ENCODE measurements around the gene DLX3.
"Not testable (repeated sequence)": the region's sequence is repeated elsewhere in the genome, so short reads cannot be mapped to it uniquely, and the experiment has no call there.

DLX3 gene

DNA sequence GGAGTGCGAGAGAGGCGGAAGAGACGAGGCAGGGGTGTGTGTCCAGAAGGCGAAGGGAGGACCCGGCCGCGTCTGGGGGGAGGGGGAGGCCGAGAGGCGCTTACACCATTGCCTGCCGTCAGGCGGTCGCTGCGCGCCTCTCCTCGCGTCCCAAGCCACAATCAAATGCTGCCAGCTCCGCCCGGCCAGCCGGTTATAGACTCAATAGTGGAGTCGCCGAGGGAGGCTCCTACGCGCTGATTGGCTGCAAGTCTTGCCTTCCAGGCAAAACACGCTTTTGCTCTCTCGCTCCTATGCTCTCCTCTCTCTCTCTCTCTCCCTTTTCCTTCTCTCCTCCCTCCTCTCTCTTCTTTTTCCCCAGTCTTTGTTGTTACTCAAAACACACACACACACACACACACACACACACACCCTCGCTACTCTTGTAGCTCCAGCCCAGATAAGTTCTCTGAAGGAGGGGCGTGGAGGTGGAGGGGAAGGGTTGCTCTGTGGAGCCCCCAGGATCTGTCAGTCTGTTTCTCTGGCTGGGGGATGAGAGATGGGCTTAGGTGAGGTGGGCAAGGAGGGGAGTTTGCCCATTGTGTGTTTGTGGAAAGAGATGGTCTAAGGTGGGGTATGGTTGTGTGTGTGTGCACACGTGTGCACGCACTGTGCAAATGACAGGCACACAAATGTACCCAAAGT, at the start of gene DLX3:
Gene DLX3 (minus strand): TSS at position 170 of the 684 bp plus-strand sequence. CDS start 226 bp downstream, outside the sequence.
- Mint-ChIP-seq H3K9me3 (no peaks in the 10 kb centered on the region), H3K4me1 (peaks cover 24% of the 10 kb centered on the region), H3K36me3 (ENCODE audit: insufficient read depth) (peaks cover 6% of the 10 kb centered on the region), H3K4me3 (peak within 1 kb of the TSS; percentile 76), H3K27ac (ENCODE audit: low read depth) (peak within 1 kb of the TSS; percentile 42), H3K27me3 (peaks cover 91% of the 10 kb centered on the region)
- no peak for ATAC-seq (replicated peaks; ENCODE audit: extremely low read depth, poor library complexity, severe bottlenecking)
- DNase-seq (ENCODE audit: low spot score in 2 of 2): no peak

DNA sequence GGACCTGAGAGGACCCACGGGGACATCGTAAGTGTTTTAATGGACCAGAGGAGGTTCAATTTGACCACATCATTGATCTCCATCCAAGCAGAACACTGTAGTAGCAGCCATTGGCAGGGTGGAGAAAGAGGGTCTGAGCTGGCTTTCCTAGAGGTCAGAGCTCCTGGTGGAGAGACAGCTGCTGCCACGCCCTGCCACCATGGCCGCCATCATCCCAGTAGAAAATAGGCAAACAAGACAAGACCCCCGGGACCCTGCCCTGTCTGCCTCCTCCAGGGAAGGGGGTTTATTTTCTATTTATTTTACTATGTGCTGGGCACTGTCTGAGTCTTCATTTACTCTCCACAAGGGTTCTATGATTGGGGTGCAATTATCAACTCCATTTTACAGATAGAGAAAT, 49.5 kb upstream of the DLX3 start:
- no peaks in the 10 kb centered on the region for H3K9me3 Mint-ChIP-seq
- H3K27ac Mint-ChIP-seq (ENCODE audit: low read depth): no peak overlapping the region
- peaks cover 38% of the 10 kb centered on the region for H3K27me3 Mint-ChIP-seq
- H3K36me3 Mint-ChIP-seq (ENCODE audit: insufficient read depth): no peaks in the 10 kb centered on the region
- no peak for DNase-seq (ENCODE audit: low spot score in 2 of 2)
- H3K4me1 Mint-ChIP-seq: no peaks in the 10 kb centered on the region
- H3K4me3 Mint-ChIP-seq: no peak overlapping the region
- no peak for ATAC-seq (replicated peaks; ENCODE audit: extremely low read depth, poor library complexity, severe bottlenecking)

- Mint-ChIP-seq H3K27me3 (peaks cover 38% of the 10 kb centered on the region), H3K9me3 (no peaks in the 10 kb centered on the region), H3K4me1 (no peaks in the 10 kb centered on the region), H3K4me3 (no peak overlapping the region), H3K36me3 (ENCODE audit: insufficient read depth) (no peaks in the 10 kb centered on the region), H3K27ac (ENCODE audit: low read depth) (no peak overlapping the region)
- DNase-seq (ENCODE audit: low spot score in 2 of 2): no peak
- no peak for ATAC-seq (replicated peaks; ENCODE audit: extremely low read depth, poor library complexity, severe bottlenecking)
Measured at GRCh38 chr17:50043290-50044148, 48.5 kb upstream of the DLX3 start.

DNA sequence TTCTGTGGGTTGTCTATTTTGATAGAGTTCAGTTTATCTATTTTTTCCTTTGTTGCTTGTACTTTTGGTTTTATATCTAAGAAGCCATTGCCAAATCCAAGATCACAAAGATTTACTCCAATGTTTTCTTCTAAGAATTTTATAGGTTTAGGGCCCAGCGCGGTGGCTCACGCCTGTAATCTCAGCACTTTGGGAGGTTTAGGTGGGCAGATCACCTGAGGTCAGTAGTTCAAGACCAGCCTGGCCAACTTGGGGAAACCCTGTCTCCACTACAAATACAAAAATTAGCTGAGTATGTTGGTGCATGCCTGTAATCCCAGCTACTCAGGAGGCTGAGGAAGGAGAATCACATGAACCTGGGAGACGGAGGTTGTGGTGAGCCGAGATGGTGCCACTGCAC, 47.2 kb upstream of the DLX3 start:
- ATAC-seq (replicated peaks; ENCODE audit: extremely low read depth, poor library complexity, severe bottlenecking) (no peak), DNase-seq (ENCODE audit: low spot score in 2 of 2) (no peak)
- Mint-ChIP-seq H3K4me3 (no peak overlapping the region), H3K4me1 (no peaks in the 10 kb centered on the region), H3K27ac (ENCODE audit: low read depth) (no peak overlapping the region), H3K9me3 (no peaks in the 10 kb centered on the region), H3K36me3 (ENCODE audit: insufficient read depth) (no peaks in the 10 kb centered on the region), H3K27me3 (peaks cover 38% of the 10 kb centered on the region)

DNA sequence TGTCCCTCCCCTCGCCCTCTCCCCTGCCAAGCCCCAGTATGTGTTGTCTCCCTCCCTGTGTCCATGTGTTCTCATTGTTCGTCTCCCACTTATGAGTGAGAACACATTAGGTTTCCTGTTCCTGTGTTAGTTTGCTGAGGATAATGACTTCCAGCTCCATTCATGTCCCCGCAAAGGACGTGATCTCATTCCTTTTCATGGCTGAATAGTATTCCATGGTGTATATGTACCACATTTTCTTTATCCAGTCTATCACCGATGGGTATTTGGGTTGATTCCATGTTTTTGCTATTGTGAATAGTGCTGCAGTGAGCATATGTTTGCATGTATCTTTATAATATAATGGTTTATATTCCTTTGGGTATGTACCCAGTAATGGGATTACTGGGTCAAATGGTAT, 45.5 kb upstream of the DLX3 start:
- H3K27ac Mint-ChIP-seq (ENCODE audit: low read depth); H3K9me3 Mint-ChIP-seq; DNase-seq (ENCODE audit: low spot score in 2 of 2); ATAC-seq (replicated peaks; ENCODE audit: extremely low read depth, poor library complexity, severe bottlenecking); H3K36me3 Mint-ChIP-seq (ENCODE audit: insufficient read depth); H3K4me3 Mint-ChIP-seq; H3K4me1 Mint-ChIP-seq: not testable (repeated sequence)
- peaks cover 38% of the 10 kb centered on the region for H3K27me3 Mint-ChIP-seq

GRCh38 chr17:50039058-50039457, 44.0 kb upstream of the DLX3 start:
- Mint-ChIP-seq H3K9me3 (no peaks in the 10 kb centered on the region), H3K27me3 (peaks cover 44% of the 10 kb centered on the region), H3K4me1 (no peaks in the 10 kb centered on the region), H3K4me3 (no peak overlapping the region), H3K27ac (ENCODE audit: low read depth) (no peak overlapping the region), H3K36me3 (ENCODE audit: insufficient read depth) (no peaks in the 10 kb centered on the region)
- ATAC-seq (replicated peaks; ENCODE audit: extremely low read depth, poor library complexity, severe bottlenecking) (no peak), DNase-seq (ENCODE audit: low spot score in 2 of 2) (no peak)

DNA sequence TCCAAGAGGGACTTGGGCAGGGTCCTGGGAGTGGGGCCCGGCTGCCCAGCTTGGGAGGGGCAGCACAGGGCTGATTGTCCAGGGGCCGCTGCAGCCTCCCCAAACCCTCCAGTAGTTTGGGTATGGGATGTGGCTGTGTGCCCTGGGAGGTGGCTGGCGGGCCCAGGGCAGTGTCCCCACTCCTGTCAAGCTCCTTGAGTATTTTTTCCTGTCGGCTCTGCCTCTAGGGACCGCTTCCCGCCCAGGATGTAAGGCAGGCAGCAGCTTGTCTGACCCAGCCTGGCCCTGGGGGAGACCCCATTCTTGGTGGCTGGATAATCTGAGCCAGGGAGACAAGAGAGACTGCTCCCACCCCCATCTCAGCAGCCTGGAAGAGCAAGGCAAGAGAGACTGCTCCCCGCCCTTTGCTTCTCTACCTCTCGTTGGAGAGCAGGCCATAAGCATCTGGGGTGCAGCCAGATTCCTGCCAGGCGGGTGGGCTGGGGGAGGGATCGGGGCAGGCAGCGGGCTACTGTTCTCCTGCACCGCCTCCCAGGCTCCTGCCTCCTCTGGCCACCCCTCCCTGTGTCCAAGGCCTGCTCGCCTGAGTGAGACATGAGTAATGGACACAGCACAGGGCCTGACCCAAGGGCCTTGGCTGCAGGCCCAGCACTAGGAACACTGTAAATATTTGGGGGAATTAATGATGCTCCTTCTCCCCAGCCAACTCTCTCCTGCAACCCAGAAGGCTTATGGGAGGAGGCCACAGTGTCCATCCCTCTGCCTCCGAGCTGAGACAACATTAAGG, 42.5 kb upstream of the DLX3 start:
- ATAC-seq (replicated peaks; ENCODE audit: extremely low read depth, poor library complexity, severe bottlenecking) (no peak), DNase-seq (ENCODE audit: low spot score in 2 of 2) (no peak)
- no peak overlapping the region for H3K4me3 Mint-ChIP-seq
- no peak overlapping the region for H3K27ac Mint-ChIP-seq (ENCODE audit: low read depth)
- H3K36me3 Mint-ChIP-seq (ENCODE audit: insufficient read depth): no peaks in the 10 kb centered on the region
- H3K4me1 Mint-ChIP-seq: no peaks in the 10 kb centered on the region
- H3K27me3 Mint-ChIP-seq: peaks cover 38% of the 10 kb centered on the region
- no peaks in the 10 kb centered on the region for H3K9me3 Mint-ChIP-seq

DNA sequence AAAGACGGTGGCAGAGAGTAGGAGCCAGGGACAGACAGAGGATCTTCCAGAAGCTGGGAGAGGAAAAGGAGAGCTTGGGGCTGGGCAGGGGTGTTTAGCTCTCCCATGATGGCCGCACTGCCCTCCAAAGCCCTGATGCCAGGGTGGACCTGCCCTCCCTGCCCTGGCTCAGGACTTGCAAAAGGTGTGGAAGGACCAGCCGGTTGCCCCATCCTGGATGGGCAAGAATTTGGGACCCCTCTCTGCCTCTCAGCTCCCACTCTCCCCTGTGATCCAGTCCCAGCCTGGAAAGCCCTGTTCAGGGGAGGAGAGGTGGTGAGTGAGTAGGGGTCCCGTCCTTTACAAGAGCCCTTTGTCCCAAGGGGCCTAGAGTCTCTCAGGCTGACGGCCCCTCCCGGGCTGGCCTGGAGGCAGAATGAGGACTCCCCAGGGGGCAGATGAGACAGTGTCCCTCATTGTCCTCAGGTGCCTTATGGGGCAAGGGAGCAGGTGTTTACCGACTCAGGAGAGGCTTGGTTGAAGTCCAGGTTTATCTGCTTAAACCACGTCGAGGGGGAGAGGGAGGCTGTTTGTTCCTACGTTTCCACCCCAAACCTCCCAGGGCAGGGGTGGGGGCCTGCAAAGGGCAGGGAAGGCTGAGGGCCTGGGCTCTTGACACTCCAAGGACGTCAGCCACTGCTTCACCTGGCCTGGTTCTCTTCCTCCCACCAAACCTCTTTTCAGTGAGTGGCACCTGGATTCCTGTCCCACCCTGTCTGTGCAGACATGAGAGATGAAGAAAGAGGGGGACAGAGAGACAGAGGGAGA, 41.6 kb upstream of the DLX3 start:
- H3K27ac Mint-ChIP-seq (ENCODE audit: low read depth): no peak overlapping the region
- H3K4me1 Mint-ChIP-seq: no peaks in the 10 kb centered on the region
- H3K9me3 Mint-ChIP-seq: no peaks in the 10 kb centered on the region
- no peak for DNase-seq (ENCODE audit: low spot score in 2 of 2)
- H3K4me3 Mint-ChIP-seq: no peak overlapping the region
- no peaks in the 10 kb centered on the region for H3K36me3 Mint-ChIP-seq (ENCODE audit: insufficient read depth)
- no peak for ATAC-seq (replicated peaks; ENCODE audit: extremely low read depth, poor library complexity, severe bottlenecking)
- H3K27me3 Mint-ChIP-seq: peaks cover 32% of the 10 kb centered on the region

- Mint-ChIP-seq H3K9me3 (no peaks in the 10 kb centered on the region), H3K4me3 (no peak overlapping the region), H3K27me3 (peaks cover 29% of the 10 kb centered on the region), H3K27ac (ENCODE audit: low read depth) (no peak overlapping the region), H3K4me1 (no peaks in the 10 kb centered on the region), H3K36me3 (ENCODE audit: insufficient read depth) (no peaks in the 10 kb centered on the region)
- ATAC-seq (replicated peaks; ENCODE audit: extremely low read depth, poor library complexity, severe bottlenecking) (no peak), DNase-seq (ENCODE audit: low spot score in 2 of 2) (no peak)
Measured at GRCh38 chr17:50035945-50036344, 40.9 kb upstream of the DLX3 start.

- Mint-ChIP-seq H3K4me1 (no peaks in the 10 kb centered on the region), H3K4me3 (no peak overlapping the region), H3K27ac (ENCODE audit: low read depth) (no peak overlapping the region), H3K27me3 (peaks cover 33% of the 10 kb centered on the region), H3K36me3 (ENCODE audit: insufficient read depth) (no peaks in the 10 kb centered on the region), H3K9me3 (no peaks in the 10 kb centered on the region)
- DNase-seq (ENCODE audit: low spot score in 2 of 2) (no peak), ATAC-seq (replicated peaks; ENCODE audit: extremely low read depth, poor library complexity, severe bottlenecking) (no peak)
Measured at GRCh38 chr17:50035421-50035879, 40.4 kb upstream of the DLX3 start.

DNA sequence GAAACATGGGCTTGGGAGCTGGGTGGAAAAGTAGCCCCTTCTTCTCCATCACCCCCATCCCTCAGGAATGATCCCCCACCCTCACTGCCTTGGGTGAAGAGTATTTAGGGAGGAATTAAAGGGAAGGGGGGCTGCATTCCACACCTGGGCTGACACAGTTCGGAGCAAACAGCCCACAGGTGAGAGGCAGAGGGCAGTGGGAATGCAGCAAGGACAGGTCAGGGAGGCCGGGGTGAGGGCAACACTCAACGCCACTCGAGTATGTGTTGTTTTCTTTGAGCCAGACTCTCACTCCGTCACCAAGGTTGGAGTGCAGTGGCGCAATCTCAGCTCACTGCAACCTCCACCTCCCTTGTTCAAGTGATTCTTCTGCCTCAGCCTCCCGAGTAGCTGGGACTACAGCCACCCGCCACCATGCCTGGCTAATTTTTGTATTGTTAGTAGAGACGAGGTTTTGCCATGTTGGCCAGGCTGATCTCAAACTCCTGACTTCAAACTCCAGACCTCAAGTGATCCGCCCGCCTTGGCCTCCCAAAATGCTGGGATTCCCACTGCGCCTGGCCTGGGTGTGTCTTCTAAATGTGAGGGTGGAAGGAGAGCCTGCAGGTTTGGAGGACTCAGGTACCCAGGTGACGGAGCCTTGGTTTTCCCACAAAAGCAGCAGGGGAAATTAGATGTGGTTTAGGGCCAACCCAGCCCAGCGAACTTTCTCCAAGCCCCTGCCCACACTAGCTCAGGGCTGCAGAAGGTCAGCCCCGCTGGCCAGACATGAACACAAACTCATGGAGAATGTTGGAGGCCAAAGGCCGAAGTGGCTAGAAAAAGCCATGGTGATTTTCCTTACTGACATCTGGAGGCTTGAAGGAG, 39.7 kb upstream of the DLX3 start:
- ATAC-seq (replicated peaks; ENCODE audit: extremely low read depth, poor library complexity, severe bottlenecking): no peak
- no peak overlapping the region for H3K4me3 Mint-ChIP-seq
- no peaks in the 10 kb centered on the region for H3K4me1 Mint-ChIP-seq
- H3K36me3 Mint-ChIP-seq (ENCODE audit: insufficient read depth): no peaks in the 10 kb centered on the region
- no peaks in the 10 kb centered on the region for H3K9me3 Mint-ChIP-seq
- no peak for DNase-seq (ENCODE audit: low spot score in 2 of 2)
- H3K27me3 Mint-ChIP-seq: peaks cover 38% of the 10 kb centered on the region
- H3K27ac Mint-ChIP-seq (ENCODE audit: low read depth): no peak overlapping the region

All from central memory CD8-positive, alpha-beta T cell (primary cell).